ENCODE results near the gene SPDYE3.
"Not testable (repeated sequence)": the region's sequence is repeated elsewhere in the genome, so short reads cannot be mapped to it uniquely, and the experiment has no call there.

Gene SPDYE3

DNA sequence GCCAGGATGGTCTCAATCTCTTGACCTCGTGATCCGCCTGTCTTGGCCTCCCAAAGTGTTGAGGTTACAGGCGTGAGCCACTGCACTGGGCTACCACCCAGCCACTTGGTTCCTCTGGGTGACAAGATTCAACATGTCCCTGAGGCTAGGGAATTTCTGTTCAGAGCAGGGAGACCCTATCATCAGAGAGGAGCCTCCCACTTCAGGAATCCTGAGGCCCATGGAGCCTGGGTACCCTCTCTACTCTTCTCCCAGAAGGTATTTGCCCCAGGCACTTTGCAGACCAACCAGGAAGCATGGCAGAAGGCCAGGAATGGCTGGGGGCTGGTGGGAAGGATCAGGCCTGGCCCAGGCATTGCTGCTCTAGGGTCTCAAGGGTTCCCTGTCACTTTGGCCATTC, 19.2 kb upstream of the SPDYE3 start:
- DNase-seq (ENCODE audit: low spot score), result not testable (repeated sequence)

DNA sequence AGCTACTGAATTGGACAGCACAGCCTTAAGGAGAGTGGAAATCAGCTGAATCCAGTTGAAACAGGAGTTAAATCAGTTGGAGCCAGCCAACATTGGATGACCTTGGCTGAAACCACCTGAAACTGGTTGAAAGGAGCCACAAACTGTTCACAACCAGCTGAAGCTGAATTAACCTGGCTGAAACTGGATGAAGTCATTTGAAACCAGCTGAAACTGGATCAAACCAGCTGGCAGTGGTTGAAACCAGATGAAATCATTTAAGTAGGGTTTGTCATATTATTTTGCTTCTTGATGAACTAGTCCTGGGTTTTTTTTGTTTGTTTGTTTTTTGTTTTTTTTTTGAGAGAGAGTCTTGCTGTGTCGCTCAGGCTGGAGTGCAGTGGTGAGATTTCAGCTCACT, 15.3 kb upstream of the SPDYE3 start:
- DNase-seq (ENCODE audit: low spot score), result not testable (repeated sequence)

DNA sequence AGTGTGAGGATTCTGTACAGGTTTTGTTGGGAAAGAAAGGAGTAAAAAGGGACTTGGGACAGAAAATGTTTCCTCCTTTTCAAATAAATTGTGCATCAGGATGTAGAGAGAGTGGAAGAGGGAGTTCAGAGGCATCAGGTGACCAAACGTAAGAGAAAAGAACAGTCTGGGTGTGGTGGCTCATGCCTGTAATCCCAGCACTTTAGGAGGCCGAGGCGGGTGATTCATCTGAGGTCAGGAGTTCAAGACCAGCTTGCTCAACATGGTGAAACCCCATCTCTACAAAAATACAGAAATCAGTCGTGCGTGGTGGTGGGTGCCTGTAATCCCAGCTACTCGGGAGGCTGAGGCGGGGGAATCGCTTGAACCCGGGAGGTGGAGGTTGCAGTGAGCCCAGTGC, 12.2 kb upstream of the SPDYE3 start:
- not testable (repeated sequence) for DNase-seq (ENCODE audit: low spot score)

DNA sequence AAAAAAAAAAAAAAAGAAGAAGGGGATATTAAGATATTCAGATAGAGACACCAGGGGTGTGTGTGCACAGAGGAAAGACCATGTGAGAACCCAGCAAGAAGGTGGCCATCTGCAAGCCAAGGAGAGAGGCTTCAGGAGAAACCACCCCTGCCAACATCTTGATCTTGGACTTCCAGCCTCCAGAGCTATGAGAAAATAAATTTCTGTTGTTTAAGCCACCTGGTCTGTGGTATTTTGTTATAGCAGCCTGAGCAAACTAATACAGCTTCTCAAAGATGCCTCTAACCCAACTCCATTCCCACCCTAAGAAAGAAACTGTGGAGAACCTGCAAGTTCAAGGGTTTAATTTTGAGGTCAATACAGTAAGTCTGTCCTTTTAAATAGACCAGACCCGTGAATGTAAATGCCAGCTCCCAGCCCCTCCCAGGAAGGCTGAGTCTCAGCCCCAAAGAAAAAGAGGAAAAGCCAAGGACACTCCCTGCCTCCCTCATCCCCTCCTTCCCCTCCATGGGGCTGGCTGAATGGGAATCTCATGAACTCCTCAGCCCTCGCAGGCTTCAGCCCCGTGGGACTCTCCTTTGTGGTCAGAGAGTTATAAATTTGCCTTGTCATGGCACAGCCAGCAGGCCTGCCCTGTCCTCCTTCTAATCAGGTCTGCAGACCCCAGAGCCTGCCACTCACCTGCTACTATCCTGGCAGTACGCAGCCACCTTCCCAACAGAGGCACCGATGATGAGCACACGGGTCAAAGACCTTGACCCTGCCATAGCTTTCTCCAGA, 9.5 kb upstream of the SPDYE3 start:
- not testable (repeated sequence) for DNase-seq (ENCODE audit: low spot score)

DNA sequence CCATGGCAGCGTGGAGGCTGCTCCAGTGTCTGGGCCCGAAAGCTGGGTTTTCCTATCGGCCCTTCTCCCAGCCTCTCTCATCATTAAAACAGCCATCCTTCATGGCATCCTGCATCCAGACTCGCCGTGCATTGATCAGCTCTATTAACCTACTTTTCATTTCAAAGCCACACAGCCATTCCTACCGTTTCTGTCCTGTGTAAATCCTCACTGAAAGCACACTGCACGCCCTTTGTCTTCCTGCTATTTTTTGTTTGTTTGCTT, 8.9 kb upstream of the SPDYE3 start:
- not testable (repeated sequence) for DNase-seq (ENCODE audit: low spot score)

DNA sequence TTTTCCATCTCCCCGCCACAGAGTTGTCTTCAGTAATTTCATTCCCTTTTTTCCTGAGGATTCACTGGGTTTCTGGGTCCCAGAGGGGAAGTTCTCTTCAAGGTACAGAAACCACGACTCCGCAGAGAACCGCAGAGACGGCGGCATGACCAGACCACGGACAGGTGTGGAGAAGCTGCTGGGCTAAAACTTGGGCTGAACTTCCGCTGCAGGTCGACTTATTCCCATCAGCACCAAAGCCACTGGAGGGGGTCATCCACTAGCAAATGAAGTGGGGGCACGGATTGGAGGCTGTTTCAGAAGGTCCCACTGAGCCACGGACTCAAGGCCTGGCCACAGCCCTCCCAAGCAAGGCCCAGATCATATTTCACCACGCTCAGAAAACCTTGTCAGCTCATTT, 3.0 kb upstream of the SPDYE3 start:
- not testable (repeated sequence) for DNase-seq (ENCODE audit: low spot score)

DNA sequence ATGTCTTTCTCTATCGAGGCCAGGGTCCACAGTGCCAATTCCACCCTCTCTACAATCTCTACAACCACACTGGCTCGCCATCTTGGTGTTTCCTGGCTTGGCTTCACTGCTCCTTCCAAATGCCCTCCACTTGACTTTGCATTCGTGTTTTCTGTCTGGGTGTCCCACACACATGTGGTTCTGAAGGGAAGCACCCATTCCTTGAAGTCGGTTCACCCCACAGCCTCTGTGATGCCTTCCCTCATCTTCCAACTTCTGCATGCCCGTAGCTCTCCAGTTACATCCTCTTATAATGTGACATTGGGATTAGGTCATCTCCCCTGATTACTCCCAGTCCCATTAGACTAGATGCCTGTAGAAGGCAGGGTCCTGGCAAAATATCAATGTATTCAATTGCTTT, 10.8 kb downstream of the SPDYE3 start:
- DNase-seq (ENCODE audit: low spot score), result not testable (repeated sequence)

DNA sequence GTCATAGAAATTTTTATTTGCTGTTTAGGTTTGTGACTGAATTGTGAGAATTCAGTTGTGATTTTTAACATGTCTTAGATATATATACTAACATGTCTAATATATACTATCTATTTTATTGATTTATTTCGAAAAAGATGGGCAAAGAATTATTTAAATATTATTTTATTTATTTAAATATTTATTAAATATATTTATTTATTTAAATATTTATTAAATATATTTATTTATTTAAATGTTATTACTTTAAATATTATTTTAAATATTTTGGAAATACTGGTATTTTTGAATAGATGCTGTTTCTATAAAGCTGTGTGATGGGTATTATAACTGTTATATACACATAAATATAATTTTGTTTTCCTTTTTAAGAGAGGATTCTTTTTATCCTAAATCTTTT, 14.1 kb downstream of the SPDYE3 start:
- DNase-seq (ENCODE audit: low spot score), result not testable (repeated sequence)

DNA sequence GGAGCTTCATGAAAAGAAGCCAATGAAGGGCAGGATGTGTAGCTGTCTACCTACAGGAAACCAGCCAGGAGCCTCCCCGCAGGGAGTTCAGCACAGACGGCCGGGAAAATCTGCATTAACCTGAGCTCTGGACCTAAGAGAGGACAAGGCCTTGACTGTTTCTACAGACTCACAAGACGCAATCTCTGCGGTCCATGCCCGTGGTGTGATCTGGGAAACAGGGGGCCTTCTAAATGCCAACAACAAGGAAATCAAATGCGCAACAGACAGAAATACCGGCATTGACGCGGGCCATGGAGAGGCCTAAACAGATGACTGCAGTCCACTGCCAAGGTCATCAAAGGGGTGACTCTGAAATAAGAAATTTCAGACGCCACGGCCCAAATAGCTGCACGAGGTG, 16.7 kb downstream of the SPDYE3 start:
- DNase-seq (ENCODE audit: low spot score), result not testable (repeated sequence)

DNA sequence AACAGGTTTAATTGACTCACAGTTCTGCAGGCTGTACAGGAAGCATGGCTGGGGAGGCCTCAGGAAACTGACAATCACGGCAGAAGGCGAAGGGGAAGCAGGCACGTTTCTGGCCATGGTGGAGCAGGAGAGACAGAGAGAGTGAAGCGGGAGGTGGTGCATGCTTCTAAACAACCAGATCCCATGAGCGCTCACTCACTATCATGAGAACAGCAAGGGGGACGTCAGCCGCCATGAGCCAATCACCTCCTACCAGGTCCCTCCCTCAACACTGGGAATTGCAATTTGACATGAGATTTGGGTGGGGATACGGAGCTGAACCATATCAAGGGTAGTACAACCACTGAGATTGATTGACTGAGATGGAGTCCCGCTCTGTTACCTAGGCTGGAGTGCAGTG, 18.2 kb downstream of the SPDYE3 start:
- DNase-seq (ENCODE audit: low spot score), result not testable (repeated sequence)

DNA sequence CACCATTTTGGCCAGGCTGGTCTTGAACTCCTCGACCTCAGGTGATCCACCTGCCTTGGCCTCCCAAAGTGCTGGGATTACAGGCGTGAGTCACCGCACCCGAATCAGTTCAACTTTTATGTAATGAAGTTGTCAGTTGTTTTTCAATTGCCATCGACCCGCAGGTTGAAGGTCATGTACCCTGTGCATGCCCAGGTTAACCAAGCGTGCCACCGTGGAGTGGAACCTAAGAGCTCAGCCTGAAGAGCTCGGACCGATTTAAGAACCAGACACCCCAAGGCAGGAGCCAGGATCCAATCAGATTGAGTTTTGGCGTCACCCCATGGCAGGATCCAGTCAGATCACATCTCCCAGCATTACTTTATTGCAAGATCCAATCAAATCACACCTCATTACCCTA, 19.4 kb downstream of the SPDYE3 start:
- not testable (repeated sequence) for DNase-seq (ENCODE audit: low spot score)

DNA sequence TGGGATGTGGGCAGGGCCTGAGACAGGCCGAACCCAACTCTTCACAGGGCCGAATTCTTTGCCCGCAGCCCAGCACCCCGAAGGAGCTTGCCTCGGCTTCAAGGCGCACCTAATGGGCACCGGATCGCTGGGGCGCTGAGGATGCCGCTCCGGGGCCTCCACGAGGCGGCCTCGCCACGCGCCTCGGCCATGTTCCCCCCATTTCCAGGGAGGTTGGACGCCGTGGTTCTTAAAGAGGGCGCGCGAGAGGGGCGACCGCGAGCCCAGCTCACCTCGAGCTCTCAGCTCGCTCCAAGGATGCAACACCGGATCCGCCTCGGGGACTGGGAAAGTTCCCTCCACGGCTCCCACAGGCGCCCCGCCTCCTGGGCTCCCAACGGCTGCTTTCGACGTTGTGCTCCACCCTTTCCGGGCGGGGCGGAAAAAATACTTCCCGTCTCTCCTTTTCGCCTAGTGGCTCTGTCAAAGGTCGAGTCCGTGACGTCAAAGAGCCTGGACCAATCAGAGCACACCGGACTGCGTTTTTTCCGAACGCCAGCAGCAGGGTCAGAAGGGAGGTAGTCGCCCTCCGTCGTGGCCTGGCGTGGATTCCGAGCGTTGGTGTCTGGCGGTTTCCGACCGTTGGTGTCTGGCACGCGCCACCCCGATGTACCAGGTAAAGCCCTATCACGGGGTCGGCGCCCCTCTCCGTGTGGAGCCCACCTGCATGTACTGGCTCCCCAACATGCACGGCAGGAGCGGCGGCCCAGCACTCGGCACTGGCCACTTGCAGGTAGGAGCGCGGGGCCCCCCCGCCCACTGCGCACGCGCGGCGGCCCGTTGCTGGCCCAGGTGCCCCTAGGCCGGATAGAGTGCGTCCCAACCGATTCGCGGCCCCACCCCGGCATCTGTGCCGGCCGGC, 28.3 kb downstream of the SPDYE3 start:
- peak; percentile 92 for DNase-seq (ENCODE audit: low spot score)

DNA sequence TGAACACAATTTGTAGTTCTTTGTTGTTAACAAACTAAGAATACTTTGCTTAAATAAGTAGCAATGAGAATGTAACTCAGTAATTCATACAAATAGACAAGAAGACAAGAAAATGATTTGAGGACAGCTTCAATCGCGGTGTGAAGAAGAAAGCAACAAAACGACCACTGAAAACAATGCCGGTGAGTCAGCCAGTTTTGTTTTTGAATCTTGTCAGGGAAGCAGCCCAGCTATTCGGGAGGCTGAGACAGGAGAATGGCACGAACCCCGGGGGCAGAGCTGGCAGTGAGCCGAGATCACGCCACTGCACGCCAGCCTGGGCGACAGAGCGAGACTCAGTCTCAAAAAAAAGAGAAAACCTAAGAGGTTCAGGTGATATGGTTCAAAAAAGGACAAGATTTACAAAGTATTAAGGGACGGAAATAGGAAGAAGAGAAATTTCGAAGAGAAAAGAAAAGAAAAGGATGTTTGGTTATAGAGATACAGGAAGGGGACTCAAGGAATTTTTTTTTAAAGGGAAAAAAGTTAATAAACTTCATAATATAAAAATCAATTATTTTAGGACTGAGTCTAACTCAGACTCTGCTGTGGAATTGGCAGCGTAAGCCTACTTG, 30.7 kb downstream of the SPDYE3 start:
- DNase-seq (ENCODE audit: low spot score), result not testable (repeated sequence)

DNA sequence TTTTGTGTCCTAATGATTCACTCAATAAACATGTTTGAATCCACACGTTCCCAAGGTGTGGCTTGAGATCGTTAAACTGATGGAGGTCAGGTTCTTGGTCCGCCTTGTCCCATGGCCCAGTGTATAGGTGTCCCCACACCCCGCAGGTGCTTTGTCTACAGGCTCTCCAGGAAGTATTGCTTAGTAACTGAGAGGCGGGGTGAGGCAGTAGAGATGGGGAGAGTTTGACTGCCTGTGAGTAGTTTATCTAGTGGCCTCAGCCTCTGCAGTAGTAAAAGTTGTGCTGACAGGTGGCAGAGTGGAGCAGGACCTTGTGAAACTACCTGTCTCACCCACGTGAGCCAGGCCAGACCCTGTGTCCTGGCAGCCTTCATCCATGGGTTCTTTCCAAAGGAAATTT, 33.8 kb downstream of the SPDYE3 start:
- DNase-seq (ENCODE audit: low spot score), result not testable (repeated sequence)

DNA sequence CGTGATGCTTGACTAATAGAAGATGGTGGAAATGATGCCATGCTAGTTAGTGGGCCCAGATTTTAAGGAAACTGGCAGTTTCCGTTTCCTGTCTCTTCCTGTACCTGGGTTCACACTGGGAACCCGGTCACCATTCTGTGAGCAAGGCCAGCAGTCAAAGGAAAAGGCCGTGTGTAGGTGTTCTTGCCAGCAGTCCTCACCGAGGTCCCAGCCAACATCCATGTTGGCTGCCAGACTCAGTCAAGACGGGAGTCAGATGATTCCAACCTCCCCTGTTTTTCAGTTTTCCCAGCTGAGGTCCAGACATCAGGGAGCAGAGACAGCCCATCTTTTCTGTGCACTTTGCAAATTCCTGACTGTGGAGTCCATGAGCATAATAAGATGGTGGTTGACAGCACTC, 35.3 kb downstream of the SPDYE3 start:
- DNase-seq (ENCODE audit: low spot score), result no peak

DNA sequence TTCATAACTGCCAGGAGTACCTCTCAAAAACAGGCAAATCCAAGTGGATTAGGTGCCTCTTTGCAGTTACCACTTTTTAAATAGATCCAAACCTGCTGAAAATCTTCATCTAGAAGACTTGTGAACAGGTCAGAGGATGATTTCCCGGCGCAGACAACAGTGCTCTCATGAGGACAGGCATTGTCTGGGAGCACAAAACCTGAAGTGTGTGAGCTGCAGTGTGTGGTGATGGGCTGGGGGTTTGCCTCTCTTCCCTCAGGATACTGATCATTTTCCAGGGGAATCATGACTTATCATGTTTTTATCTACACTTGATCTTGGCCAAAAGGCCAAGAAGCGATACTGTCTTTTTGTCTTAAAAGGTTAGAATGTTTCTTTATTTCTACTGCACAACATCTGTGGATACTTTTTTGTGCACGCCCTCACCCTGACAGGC, 36.6 kb downstream of the SPDYE3 start:
- DNase-seq (ENCODE audit: low spot score), result not testable (repeated sequence)

DNA sequence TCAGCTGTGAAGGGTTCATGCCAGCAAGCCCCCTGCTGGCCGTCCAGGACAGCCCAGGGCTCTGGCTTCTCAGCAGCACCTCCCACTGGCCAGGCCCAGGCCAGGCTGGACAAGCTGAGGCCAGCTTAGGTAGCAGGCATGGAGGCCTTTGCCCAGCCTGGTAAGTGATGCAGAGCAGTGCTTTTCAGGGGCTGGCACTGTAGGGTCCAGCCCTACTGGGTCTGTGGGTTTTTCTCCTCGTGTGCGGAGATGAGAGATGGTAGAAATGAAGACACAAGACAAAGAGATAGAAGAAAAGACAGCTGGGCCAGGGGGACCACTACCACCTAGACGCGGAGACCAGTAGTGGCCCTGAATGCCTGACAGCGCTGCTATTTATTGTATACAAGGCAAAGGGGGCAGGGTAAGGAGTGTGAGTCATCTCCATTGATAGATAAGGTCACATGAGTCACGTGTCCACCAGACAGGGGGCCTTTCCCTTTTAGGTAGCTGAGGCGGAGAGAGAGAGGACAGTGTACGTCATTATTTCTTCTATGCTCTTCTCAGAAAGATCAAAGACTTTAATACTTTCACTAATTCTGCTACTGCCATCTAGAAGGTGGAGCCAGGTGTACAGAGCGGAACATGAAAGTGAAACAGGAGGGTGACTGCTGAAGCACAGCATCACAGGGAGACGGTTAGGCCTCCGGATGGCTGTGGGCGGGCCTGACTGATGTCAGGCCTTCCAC, 37.2 kb downstream of the SPDYE3 start:
- not testable (repeated sequence) for DNase-seq (ENCODE audit: low spot score)

DNA sequence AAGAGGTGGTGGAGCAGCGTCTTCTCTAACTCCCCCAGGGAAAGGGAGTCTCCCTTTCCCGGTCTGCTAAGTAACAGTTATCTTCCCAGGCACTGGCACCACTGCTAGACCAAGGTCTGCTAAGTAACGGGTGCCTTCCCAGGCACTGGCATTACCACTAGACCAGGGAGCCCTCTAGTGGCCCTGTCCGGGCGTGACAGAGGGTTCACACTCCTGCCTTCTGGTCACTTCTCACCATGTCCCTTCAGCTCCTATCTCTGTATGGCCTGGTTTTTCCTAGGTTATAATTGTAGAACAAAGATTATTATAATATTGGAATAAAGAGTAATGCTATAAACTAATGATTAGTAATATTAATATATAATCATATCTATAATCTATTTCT, 37.8 kb downstream of the SPDYE3 start:
- not testable (repeated sequence) for DNase-seq (ENCODE audit: low spot score)

DNA sequence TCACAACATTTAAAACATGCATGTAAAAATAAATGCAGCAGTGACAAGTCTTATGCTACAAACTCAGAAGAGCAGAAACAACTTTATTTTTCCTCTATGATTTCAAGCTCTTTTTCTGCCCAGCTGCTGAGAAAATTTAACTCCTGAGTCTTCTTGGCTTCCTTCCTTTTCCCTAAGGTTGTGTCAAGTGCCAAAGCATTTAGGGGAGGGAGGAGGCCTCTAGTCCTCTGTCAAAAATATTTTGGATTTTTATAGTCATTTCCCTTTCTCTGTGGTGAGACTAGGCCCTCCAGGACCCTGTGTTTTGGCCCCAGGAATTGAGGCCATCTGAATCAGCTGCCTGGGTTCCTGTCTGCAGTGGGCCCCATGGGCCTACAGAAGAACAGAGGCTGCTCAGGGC, 39.4 kb downstream of the SPDYE3 start:
- no peak for DNase-seq (ENCODE audit: low spot score)

DNA sequence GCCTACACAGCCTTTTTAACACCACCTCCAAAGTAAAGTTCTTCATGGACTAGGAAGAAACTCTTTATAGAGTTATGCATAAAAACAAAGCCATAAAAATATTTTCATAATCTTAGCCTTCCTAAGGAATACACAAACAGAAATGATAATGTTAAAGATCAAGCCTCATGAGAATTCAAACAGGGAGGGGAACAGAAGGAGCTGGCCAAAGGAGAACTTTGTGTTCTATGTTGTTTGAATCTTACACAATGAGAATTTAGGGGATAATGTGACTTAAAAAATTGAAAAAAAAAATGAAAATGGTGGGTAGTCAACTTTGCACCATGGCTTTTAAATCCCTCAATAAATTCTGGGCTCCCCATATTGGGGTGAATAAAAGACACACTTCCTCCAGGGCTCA, 41.3 kb downstream of the SPDYE3 start:
- no peak for DNase-seq (ENCODE audit: low spot score)

DNA sequence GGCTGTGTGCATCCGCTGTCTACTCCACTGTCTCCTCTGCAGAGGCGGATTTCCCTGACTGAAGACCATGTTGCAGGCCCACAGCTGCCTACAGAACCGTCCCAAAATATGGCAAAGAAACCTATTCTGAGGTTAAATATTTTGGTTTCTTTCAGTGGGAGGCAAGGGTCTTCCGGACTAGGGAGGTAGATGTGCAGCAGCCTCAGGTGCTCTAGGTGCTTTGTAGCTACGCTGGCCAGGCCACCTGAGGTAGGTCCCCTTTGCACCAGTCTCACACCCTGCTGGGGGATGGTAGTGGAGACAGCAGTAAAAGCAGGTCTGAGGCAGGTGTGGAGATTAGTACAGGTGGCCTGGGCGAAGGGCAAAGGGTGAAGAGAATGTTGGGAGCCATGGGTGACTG, 42.3 kb downstream of the SPDYE3 start:
- no peak for DNase-seq (ENCODE audit: low spot score)

DNA sequence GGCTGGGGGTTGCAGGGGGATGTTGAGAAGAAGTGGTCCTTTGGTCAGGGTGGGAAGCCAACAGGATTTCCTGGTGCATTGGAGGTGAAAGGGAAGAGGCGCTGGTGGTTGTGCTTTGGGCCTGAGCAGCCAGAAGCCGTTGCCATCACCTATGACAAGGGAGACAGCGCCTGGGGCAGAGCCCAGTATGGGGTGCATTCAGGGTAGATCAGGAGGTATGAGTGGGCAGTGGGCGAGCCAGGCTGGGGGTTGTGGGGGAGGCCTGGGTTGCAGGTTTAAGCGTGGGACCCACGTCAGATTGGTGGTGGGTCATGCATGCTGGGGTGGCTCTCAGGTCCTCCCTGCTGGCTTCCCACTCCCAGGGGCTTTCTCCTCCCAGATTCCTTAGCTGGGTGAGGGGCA, 44.2 kb downstream of the SPDYE3 start:
- DNase-seq (ENCODE audit: low spot score), result no peak
